22Rv1 (cell line): ENCODE measurements around the gene TASOR2.

Source experiments
- CTCF ChIP-seq: fragments of 450-650 bp; IDR thresholded peaks from 2 replicates; pipeline ENCODE4 v1.5.1; 2017; ENCODE audit warnings: mild to moderate bottlenecking
- ZFX ChIP-seq: fragments of 450-650 bp; IDR thresholded peaks from 2 replicates; pipeline ENCODE4 v1.6.1; 2017; ENCODE audit warnings: antibody characterized with exemption, borderline replicate concordance

DNA sequence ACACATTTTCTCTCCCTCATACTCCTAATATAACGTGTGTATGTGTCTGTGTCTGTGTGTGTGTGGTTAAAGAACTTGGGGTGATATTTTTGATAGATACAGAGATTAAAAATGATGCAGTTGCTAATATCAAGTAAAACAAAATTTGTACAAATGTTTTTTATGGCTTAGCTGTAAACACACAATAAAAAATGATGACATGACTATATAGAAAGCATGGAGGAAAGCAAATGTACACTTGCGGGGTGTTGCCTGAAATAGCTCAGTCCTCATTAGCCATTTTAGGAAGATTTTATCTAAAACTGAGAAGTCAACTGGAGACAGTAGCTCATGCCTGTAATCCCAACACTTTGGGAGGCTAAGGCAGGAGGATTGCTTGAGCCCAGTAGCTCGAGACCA is 5.6 kb upstream of the TASOR2 start:
- no peak for TF ChIP-seq CTCF
- no peak for TF ChIP-seq ZFX
